ENCODE data around the gene TRABD2A.

GRCh38 chr2:84874381-84875212, 6.3 kb downstream of the TRABD2A start:
- TF ChIP-seq EZH2phosphoT487 (IDR thresholded peaks at IDR 0.05; ENCODE audit: insufficient read depth, low read depth) (no peak), EZH2 (IDR thresholded peaks at IDR 0.05; ENCODE audit: insufficient read depth, poor library complexity, severe bottlenecking) (no peak)

All from GM23248 (cell line).